ENCODE data around the gene CABP4. TPM values are rescaled to one million over a fixed set of nuclear protein-coding genes. Genes with fewer than 3 reads are reported as not detected.
A peak's percentile ranks its signal among the peaks of the same experiment; 100 is the strongest.

Gene CABP4
- total and polyA plus RNA-seq, 7 donors: 0.35 to 1.9 (median 0.93) TPM

DNA sequence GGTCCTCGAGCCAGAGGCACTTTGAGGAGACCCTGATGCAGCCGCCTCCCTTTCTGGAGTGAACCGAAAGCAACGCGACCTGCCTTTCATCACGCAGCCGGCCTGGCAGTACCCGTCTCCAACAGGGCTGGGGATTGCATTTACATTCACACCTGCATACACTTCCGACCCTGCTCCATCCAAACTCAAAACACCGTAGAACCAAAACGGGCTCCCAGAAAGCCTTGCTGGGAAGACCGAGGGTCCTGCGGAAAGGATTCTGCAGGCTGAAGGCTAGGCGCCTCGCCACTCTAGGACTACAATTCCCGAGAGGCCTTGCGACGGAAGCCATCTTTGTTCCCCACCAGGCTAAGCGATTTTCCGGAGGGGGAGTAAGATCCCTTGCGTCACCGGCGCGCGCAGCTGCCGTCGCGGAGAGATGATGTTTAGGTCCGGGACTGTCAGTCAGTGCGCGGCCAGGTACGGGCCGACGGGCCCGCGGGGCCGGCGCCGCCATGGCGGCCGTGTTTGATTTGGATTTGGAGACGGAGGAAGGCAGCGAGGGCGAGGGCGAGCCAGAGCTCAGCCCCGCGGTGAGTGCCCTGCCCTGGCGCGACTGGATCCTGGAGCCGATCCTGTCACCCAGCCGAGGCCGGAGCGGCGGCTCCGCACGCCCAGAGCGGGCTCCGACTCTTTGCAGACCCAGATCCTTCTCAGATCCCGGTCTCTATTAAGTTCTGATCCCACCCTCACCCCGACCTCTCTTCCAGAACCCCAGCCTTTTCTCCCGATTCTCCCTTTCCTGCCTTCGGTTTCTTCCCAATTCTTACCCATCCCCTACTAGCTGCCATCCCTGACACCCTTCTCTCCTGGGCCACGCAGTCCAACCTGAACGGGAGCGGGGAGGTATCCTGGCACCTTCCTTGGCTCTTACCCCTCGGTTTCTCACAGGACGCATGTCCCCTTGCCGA, 26.8 kb upstream of the CABP4 start, which contains the start of gene RPS6KB2:
RPS6KB2 (plus strand) TSS at position 443 of the 950 bp plus-strand sequence; CDS start at position 495, 52 bp downstream.
- peak; percentile 93 to 97 (median 95) for ATAC-seq
- peak; percentile 99 for DNase-seq
- H3K4me3 ChIP-seq: peak within 1 kb of the TSS; percentile 96
- intact Hi-C loops (cut with DNase I): loop anchor here (5.0 kb wide), 1 partner anchor 39 kb away; the partner anchor contains the start of gene TMEM134 (in 2 of the 2)
- no peaks in the 10 kb centered on the region for H3K9me3 ChIP-seq
- 0% methylated on average over 60 to 68 of the region's 68 CpGs for WGBS, 3 donors
- peak within 1 kb of the TSS; percentile 92 for H3K27ac ChIP-seq
- H3K27me3 ChIP-seq (ENCODE audit: insufficient read depth in 3 of 3, low read length in 2 of 3): no peaks in the 10 kb centered on the region
- peaks cover 25% of the 10 kb centered on the region for H3K4me1 ChIP-seq
- peaks cover 0 to 39% of the 10 kb centered on the region in 2 donors for H3K36me3 ChIP-seq (ENCODE audit: insufficient read depth in 1 of 2, low read depth in 1 of 2)
- TF ChIP-seq, protein P1, sequence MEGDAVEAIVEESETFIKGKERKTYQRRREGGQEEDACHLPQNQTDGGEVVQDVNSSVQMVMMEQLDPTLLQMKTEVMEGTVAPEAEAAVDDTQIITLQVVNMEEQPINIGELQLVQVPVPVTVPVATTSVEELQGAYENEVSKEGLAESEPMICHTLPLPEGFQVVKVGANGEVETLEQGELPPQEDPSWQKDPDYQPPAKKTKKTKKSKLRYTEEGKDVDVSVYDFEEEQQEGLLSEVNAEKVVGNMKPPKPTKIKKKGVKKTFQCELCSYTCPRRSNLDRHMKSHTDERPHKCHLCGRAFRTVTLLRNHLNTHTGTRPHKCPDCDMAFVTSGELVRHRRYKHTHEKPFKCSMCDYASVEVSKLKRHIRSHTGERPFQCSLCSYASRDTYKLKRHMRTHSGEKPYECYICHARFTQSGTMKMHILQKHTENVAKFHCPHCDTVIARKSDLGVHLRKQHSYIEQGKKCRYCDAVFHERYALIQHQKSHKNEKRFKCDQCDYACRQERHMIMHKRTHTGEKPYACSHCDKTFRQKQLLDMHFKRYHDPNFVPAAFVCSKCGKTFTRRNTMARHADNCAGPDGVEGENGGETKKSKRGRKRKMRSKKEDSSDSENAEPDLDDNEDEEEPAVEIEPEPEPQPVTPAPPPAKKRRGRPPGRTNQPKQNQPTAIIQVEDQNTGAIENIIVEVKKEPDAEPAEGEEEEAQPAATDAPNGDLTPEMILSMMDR (IDR thresholded peaks at IDR 0.05): no peak

GRCh38 chr11:67429038-67429668, 26.0 kb upstream of the CABP4 start:
- peaks cover 25% of the 10 kb centered on the region for H3K4me1 ChIP-seq
- no peaks in the 10 kb centered on the region for H3K9me3 ChIP-seq
- TF ChIP-seq, protein P1 (IDR thresholded peaks at IDR 0.05): no peak
- 46 to 49% (median 48%) methylated on average over 12 of the region's 12 CpGs for WGBS, 3 donors
- intact Hi-C loops (cut with DNase I): loop anchor here (5.0 kb wide), 1 partner anchor 38 kb away; the partner anchor contains the start of gene TMEM134 (in 2 of the 2)
- H3K27ac ChIP-seq: peak overlapping the region; percentile 92
- peak overlapping the region; percentile 96 for H3K4me3 ChIP-seq
- DNase-seq: no peak
- no peaks in the 10 kb centered on the region for H3K27me3 ChIP-seq (ENCODE audit: insufficient read depth in 3 of 3, low read length in 2 of 3)
- no peak for ATAC-seq
- peaks cover 1 to 47% of the 10 kb centered on the region in 2 donors for H3K36me3 ChIP-seq (ENCODE audit: insufficient read depth in 1 of 2, low read depth in 1 of 2)

- TF ChIP-seq, protein P1 (IDR thresholded peaks at IDR 0.05): no peak
- Histone ChIP-seq H3K36me3 (ENCODE audit: insufficient read depth in 1 of 2, low read depth in 1 of 2) (peaks cover 6 to 53% of the 10 kb centered on the region in 2 donors), H3K4me3 (peak overlapping the region; percentile 96), H3K9me3 (no peaks in the 10 kb centered on the region), H3K4me1 (peaks cover 25% of the 10 kb centered on the region), H3K27ac (peak overlapping the region; percentile 92), H3K27me3 (ENCODE audit: insufficient read depth in 3 of 3, low read length in 2 of 3) (no peaks in the 10 kb centered on the region)
- no peak for DNase-seq
- intact Hi-C loops (cut with DNase I): loop anchor here (5.0 kb wide), 1 partner anchor 38 kb away; the partner anchor contains the start of gene TMEM134 (in 2 of the 2)
- ATAC-seq: no peak
- WGBS, 3 donors: 62 to 75% (median 64%) methylated on average over 11 of the region's 11 CpGs
Measured at GRCh38 chr11:67429722-67430121, 25.4 kb upstream of the CABP4 start.

DNA sequence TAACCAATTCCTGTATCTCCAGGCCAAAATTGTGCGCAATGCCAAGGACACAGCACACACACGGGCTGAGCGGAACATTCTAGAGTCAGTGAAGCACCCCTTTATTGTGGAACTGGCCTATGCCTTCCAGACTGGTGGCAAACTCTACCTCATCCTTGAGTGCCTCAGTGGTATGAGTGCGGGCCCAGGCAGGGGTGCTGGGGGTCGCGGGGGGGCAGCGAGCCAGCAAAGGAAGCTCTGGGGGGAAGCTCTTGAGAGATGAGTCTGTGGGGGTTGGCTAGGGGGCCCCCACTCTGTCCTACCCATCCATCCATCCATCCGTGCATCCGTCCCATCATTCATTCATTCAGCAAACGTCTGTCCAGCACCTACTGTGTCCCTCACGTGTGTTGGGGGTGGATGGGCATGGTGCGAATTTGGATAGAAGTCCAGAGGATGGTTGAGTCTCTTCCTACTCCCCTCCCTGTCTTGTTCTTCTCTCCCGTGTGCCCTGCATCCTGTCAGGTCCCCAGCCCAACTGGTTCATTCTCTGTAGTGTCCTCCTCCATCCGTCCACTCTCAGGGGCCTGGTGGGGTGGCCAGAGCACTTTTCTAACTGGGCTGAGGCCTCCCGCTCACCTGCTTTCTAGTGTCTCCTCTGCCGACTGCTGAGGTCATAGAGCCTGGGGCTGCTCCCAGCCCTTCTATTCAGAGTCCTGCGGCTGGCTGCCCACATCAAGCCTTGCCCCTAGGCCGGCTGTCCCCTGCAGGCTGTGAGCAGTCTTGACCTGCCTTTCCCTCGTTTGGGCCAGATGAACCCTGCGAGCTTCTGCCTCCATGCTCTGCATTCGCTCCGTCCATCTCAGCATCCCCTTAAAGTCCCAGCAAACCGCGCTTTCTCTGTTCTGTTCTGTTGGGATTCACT, 23.6 kb upstream of the CABP4 start:
- Histone ChIP-seq H3K27ac (no peak overlapping the region), H3K9me3 (no peaks in the 10 kb centered on the region), H3K27me3 (ENCODE audit: insufficient read depth in 3 of 3, low read length in 2 of 3) (no peaks in the 10 kb centered on the region), H3K36me3 (ENCODE audit: insufficient read depth in 1 of 2, low read depth in 1 of 2) (peaks cover 6 to 68% of the 10 kb centered on the region in 2 donors), H3K4me1 (peaks cover 25% of the 10 kb centered on the region), H3K4me3 (no peak overlapping the region)
- ATAC-seq (no peak), DNase-seq (no peak)
- TF ChIP-seq, protein P1 (IDR thresholded peaks at IDR 0.05): no peak
- 88 to 92% (median 90%) methylated on average over 23 to 24 of the region's 24 CpGs for WGBS, 3 donors
- intact Hi-C loops (cut with DNase I): no loop called here
